K562 (cell line): ENCODE results near the gene AKAP3. TPM values are rescaled to one million over a fixed set of nuclear protein-coding genes. Genes with fewer than 3 reads are reported as not detected.

Source experiments
- ATAC-seq: fragments of 200-7000 bp; cut with Tn5 transposase; 3 replicates; pipeline ENCODE4 v1.9.1; 2020; ENCODE audit warnings: moderate library complexity
- BruUV-seq: library from RNA; stranded (reverse); fragments of 400-500 nt; replicated peaks from 2 replicates; lab custom pipeline; 2021; lab: Mats Ljungman, UMichigan
- CTCF ChIA-PET: fragments of 300-600 bp; formaldehyde crosslinking; extraction: SDS; loops from one replicate; lab custom pipeline; 2021; ENCODE audit warnings: low intra/inter-chr PET ratio; lab: Yijun Ruan, JAX
- POLR2A ChIA-PET: fragments of 300-600, 350-650 bp; sonication (Branson Sonifier 250); formaldehyde crosslinking; extraction: SDS; loops from one replicate; lab custom pipeline; 2021; ENCODE audit warnings: antibody characterized with exemption, inconsistent platforms; lab: Yijun Ruan, JAX
- DNase-seq, 4 experiments: peaks; one replicate each; pipeline versions ENCODE4 v3.0.0 to v3.0.0-alpha.2; 2011 to 2018; ENCODE audit warnings: low spot score in 3 of 4, mixed read lengths in 3 of 4; ENCODE audit errors: extremely low read depth in 1 of 4
- FAIRE-seq: peaks from 2 replicates; lab custom pipeline; 2011; peaks lifted over from hg19 to GRCh38; lab: Jason Lieb, UNC
- H2AFZ ChIP-seq: 2 replicates; pipeline ENCODE4 v1.6.0; 2011; ENCODE audit warnings: low read depth, low read length, control low read depth, inconsistent platforms
- H3K27ac ChIP-seq: fragments of 200-600 bp; 3 replicates; pipeline ENCODE4 v1.8.0; 2011; ENCODE audit warnings: low read depth, mild to moderate bottlenecking, control low read depth, inconsistent platforms, low read length, moderate library complexity, mixed read lengths; ENCODE audit errors: extremely low read depth
- H3K27me3 ChIP-seq, 2 experiments: fragments of 300-600 bp in 1 of 2; 2 replicates in 1 of 2; 3 replicates in 1 of 2; pipeline versions ENCODE4 v1.6.0 to v1.8.0; 2011; ENCODE audit warnings: inconsistent platforms in 2 of 2, low read length in 2 of 2, mild to moderate bottlenecking in 1 of 2, mixed read lengths in 1 of 2, moderate library complexity in 1 of 2; ENCODE audit not compliant: control insufficient read depth in 2 of 2, insufficient read depth in 2 of 2
- H3K36me3 ChIP-seq: fragments of 300-600 bp; 3 replicates; pipeline ENCODE4 v1.8.0; 2011; ENCODE audit warnings: mild to moderate bottlenecking, low read length, inconsistent platforms; ENCODE audit not compliant: control insufficient read depth, insufficient read depth
- H3K4me1 ChIP-seq, 2 experiments: fragments of 200-600 bp in 1 of 2; replicated peaks in 1 of 2; 2 replicates in 1 of 2; 3 replicates in 1 of 2; pipeline versions ENCODE4 v1.5.1 to v1.8.0; 2011; ENCODE audit warnings: inconsistent platforms in 2 of 2, low read length in 2 of 2, mild to moderate bottlenecking in 1 of 2, mixed read lengths in 1 of 2, moderate library complexity in 1 of 2; ENCODE audit not compliant: control insufficient read depth in 2 of 2, insufficient read depth in 2 of 2
- H3K4me2 ChIP-seq: 2 replicates; pipeline ENCODE4 v1.6.1; 2011; ENCODE audit warnings: low read length, control low read depth, inconsistent platforms, mixed read lengths; ENCODE audit not compliant: insufficient read depth
- H3K4me3 ChIP-seq: fragments of 200-600 bp; sonication (generic), shearing (Covaris generic); 2 replicates; pipeline ENCODE4 v1.5.1; 2016; ENCODE audit warnings: control low read depth, inconsistent platforms
- H3K79me2 ChIP-seq: fragments of 200-600 bp; 3 replicates; pipeline ENCODE4 v1.8.0; 2011; ENCODE audit warnings: low read length, inconsistent platforms; ENCODE audit not compliant: control insufficient read depth, insufficient read depth
- H3K9ac ChIP-seq, 2 experiments: 2 replicates each; pipeline versions ENCODE4 v1.6.0 to v1.6.1; 2011; ENCODE audit warnings: low read depth in 2 of 2, low read length in 2 of 2, control low read depth in 1 of 2, inconsistent platforms in 1 of 2, mild to moderate bottlenecking in 1 of 2, mixed read lengths in 1 of 2; ENCODE audit not compliant: insufficient read depth in 1 of 2
- H3K9me1 ChIP-seq: one replicate; pipeline ENCODE4 v1.6.0; 2011; ENCODE audit warnings: inconsistent platforms, mild to moderate bottlenecking, low read length, moderate library complexity; ENCODE audit not compliant: control insufficient read depth, insufficient read depth
- H3K9me3 ChIP-seq: replicated peaks from 2 replicates; pipeline ENCODE4 v1.5.1; 2011; ENCODE audit warnings: low read depth, low read length, inconsistent platforms; ENCODE audit not compliant: control insufficient read depth, insufficient read depth
- H4K20me1 ChIP-seq: replicated peaks from 2 replicates; pipeline ENCODE4 v1.6.1; 2011; ENCODE audit warnings: low read length, inconsistent platforms, mixed read lengths; ENCODE audit not compliant: control insufficient read depth, insufficient read depth
- ADNP ChIP-seq: fragments of 200-800 bp; sonication (Bioruptor generic); IDR thresholded peaks from 2 replicates; pipeline ENCODE4 v1.6.1; 2016; ENCODE audit warnings: missing genetic modification characterization, missing compliant biosample characterization
- CHD1 ChIP-seq: fragments of 200-600 bp; sonication (generic); IDR thresholded peaks from one replicate; pipeline ENCODE4 v1.6.1; 2012; ENCODE audit warnings: mild to moderate bottlenecking, moderate library complexity, low read length, inconsistent platforms
- CREM ChIP-seq: IDR thresholded peaks from 2 replicates; pipeline ENCODE4 v1.6.1; 2014; ENCODE audit warnings: antibody characterized with exemption, low read depth
- DNMT1 ChIP-seq: fragments of 450-650 bp; IDR thresholded peaks from 2 replicates; pipeline ENCODE4 v1.6.1; 2016; ENCODE audit warnings: antibody characterized with exemption, mild to moderate bottlenecking
- ELF4 ChIP-seq: fragments of 450-650 bp; formaldehyde crosslinking; IDR thresholded peaks from 2 replicates; pipeline ENCODE4 v1.4.0; 2022; ENCODE audit warnings: missing genetic modification characterization
- GABPB2 ChIP-seq: fragments of 250-450 bp; sonication (Bioruptor Pico); conservative IDR thresholded peaks from 2 replicates; pipeline ENCODE4 v1.5.1; 2021; ENCODE audit warnings: mild to moderate bottlenecking
- MAFK ChIP-seq: IDR thresholded peaks from 2 replicates; pipeline ENCODE4 v1.6.1; 2011; ENCODE audit warnings: low read length, improper control_type of control experiment
- NEUROD1 ChIP-seq: fragments of 150-350 bp; IDR thresholded peaks from 2 replicates; pipeline ENCODE4 v1.6.1; 2014; ENCODE audit warnings: borderline replicate concordance, low read length, low read depth; ENCODE audit not compliant: partially characterized antibody
- SRSF1 ChIP-seq: fragments of 200-400 bp; formaldehyde crosslinking; IDR thresholded peaks from 2 replicates; pipeline ENCODE4 v1.6.1; 2017; ENCODE audit warnings: mild to moderate bottlenecking, low read depth, low read length, moderate library complexity
- SRSF3 ChIP-seq: fragments of 200-400 bp; formaldehyde crosslinking; IDR thresholded peaks from 2 replicates; pipeline ENCODE4 v1.6.1; 2016; ENCODE audit warnings: mild to moderate bottlenecking, low read length, moderate library complexity; ENCODE audit not compliant: insufficient read depth
- TOE1 ChIP-seq, 2 experiments: fragments of 450-650 bp in 1 of 2; sonication (generic) in 1 of 2; formaldehyde crosslinking in 1 of 2; IDR thresholded peaks; 2 replicates each; pipeline versions ENCODE4 v1.7.1 to v1.8.0; 2016 to 2022; ENCODE audit warnings: borderline replicate concordance in 2 of 2, mild to moderate bottlenecking in 2 of 2, antibody characterized with exemption in 1 of 2, inconsistent platforms in 1 of 2, low read depth in 1 of 2, missing genetic modification reagents in 1 of 2, moderate library complexity in 1 of 2
- U2AF1 ChIP-seq: fragments of 200-400 bp; formaldehyde crosslinking; optimal IDR thresholded peaks from 2 replicates; pipeline ENCODE3; 2017; ENCODE audit warnings: mild to moderate bottlenecking, low read depth, low read length, moderate library complexity
- ZBTB8A ChIP-seq: fragments of 450-650 bp; IDR thresholded peaks from 2 replicates; pipeline ENCODE4 v1.6.1; 2018; ENCODE audit warnings: mild to moderate bottlenecking, moderate library complexity; ENCODE audit not compliant: partially characterized antibody
- ZNF449 ChIP-seq: fragments of 250-450 bp; sonication (Bioruptor Pico); IDR thresholded peaks from 2 replicates; pipeline ENCODE4 v1.8.0; 2022; ENCODE audit warnings: moderate library complexity, mild to moderate bottlenecking, inconsistent platforms
- WGBS: fragments of 100-300 bp; shearing (Covaris generic); methylation state at CpG from one replicate; pipeline ENCODE4 v1.1.6; 2016; ENCODE audit warnings: low coverage, mixed read lengths; ENCODE audit not compliant: insufficient coverage; ENCODE audit errors: missing lambda C conversion rate; 5-methylcytosine and 5-hydroxymethylcytosine counted together
- in situ Hi-C: fragments of 300-500 bp; cut with MboI; formaldehyde crosslinking; loops from 4 replicates; pipeline ENCODE4 v1.15.0; 2018; ENCODE audit warnings: inconsistent platforms, mixed read lengths
- intact Hi-C: fragments of 100-400 bp; cut with micrococcal nuclease; formaldehyde crosslinking; loops from 2 replicates; pipeline ENCODE4 v1.14.2; 2022
- polyA plus RNA-seq, 8 experiments: library from polyadenylated mRNA; depleted of rRNA in 4 of 8; stranded (reverse) in 5 of 8; unstranded in 3 of 8; fragments of >200 nt; fragmentation: Nextera tagmentation in 2 of 8; fragmentation: Illumina TruSeq in 1 of 8; extraction: Ambion mirVana in 2 of 8; extraction: Trizol in 1 of 8; gene quantifications; 2 replicates each; pipeline versions ENCODE4 v1.2.1 to v1.2.3, GENCODE V29; 2011 to 2014; ENCODE audit warnings: inconsistent platforms in 1 of 8, missing spikeins in 1 of 8
- total RNA-seq, 7 experiments: library from RNA; depleted of rRNA in 6 of 7; stranded (reverse); fragments of >200 nt in 6 of 7; fragmentation: Illumina TruSeq in 2 of 7; extraction: Trizol in 2 of 7; gene quantifications; 2 replicates each; pipeline versions ENCODE4 v1.2.1 to v1.2.3, GENCODE V29; 2011 to 2021; ENCODE audit warnings: low replicate concordance in 1 of 7
- TF ChIP-seq, protein P1 (sequence below): sonication (generic); formaldehyde crosslinking; IDR thresholded peaks from 2 replicates; pipeline ENCODE4 v1.8.0; 2023; ENCODE audit warnings: mild to moderate bottlenecking, missing genetic modification reagents

The AKAP3 gene
- total and polyA plus RNA-seq, 9 of the 15 experiments (the other 6 are each of a cell fraction or from before 2014, with no cell fraction given) = 0.17 to 2.8 (median 0.43) TPM

DNA sequence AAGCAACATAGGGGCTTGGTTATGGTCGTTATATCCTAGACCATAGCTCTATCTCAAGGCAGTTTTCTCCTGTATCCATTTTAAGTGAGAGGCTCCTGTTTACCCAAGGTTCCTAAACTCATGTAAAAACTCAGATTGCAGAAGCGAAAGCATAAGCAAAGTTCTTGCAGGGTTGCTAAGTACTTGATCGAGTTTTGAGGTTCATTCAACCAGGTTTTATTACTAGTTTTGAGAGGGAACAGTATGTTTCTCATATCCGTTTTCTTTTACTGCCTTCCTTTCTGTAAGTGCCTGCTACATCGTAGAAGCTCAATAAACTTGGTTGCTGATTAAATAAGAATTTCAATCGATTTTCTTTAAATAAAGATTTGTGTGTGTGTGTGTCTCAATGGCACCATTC, 5.1 kb downstream of the AKAP3 start:
- Histone ChIP-seq H3K4me3 (no peak overlapping the region), H3K79me2 (peaks cover 3% of the 10 kb centered on the region; the same call in 2 of the 3 replicates), H3K4me1 (no peaks in the 10 kb centered on the region), H3K27ac (no peak overlapping the region), H3K27me3 (no peaks in the 10 kb centered on the region; a peak in 3 of 5 replicates), H3K9me3 (no peaks in the 10 kb centered on the region), H4K20me1 (no peaks in the 10 kb centered on the region), H3K36me3 (no peaks in the 10 kb centered on the region), H3K9ac (no peak overlapping the region), H3K4me2 (no peak overlapping the region), H3K9me1 (no peaks in the 10 kb centered on the region), H2AFZ (no peak overlapping the region)
- CTCF ChIA-PET = no interaction called here
- ATAC-seq = no peak
- in situ Hi-C loops (no loop called here), intact Hi-C loops (loop anchor here (10.0 kb wide), 1 partner anchor 99 kb away; no protein-coding TSS in a partner anchor)
- no peak for FAIRE-seq
- WGBS = 2% methylated on average over 6 of the region's 6 CpGs
- DNase-seq = no peak
- POLR2A ChIA-PET = no interaction called here
- BruUV-seq = no TSS peak
- TF ChIP-seq DNMT1 (no peak), CHD1 (no peak), TOE1 (IDR thresholded peaks at IDR 0.05; ENCODE audit: borderline replicate concordance) (no peak), TOE1 (CRISPR knock-in tag; IDR thresholded peaks at IDR 0.05; ENCODE audit: borderline replicate concordance, low read depth) (no peak), ELF4 (CRISPR knock-in tag) (no peak), SRSF3 (no peak), ZNF449 (CRISPR knock-in tag) (no peak), MAFK (no peak), SRSF1 (no peak), GABPB2 (CRISPR knock-in tag) (no peak), ZBTB8A (no peak), ADNP (tag) (no peak), CREM (no peak), U2AF1 (no peak), NEUROD1 (no peak)
- TF ChIP-seq, protein P1, sequence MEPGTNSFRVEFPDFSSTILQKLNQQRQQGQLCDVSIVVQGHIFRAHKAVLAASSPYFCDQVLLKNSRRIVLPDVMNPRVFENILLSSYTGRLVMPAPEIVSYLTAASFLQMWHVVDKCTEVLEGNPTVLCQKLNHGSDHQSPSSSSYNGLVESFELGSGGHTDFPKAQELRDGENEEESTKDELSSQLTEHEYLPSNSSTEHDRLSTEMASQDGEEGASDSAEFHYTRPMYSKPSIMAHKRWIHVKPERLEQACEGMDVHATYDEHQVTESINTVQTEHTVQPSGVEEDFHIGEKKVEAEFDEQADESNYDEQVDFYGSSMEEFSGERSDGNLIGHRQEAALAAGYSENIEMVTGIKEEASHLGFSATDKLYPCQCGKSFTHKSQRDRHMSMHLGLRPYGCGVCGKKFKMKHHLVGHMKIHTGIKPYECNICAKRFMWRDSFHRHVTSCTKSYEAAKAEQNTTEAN (CRISPR knock-in tag) = no peak
